ENCODE measurements around the gene PAGE1.
"Not testable (repeated sequence)": the region's sequence is repeated elsewhere in the genome, so short reads cannot be mapped to it uniquely, and the experiment has no call there.

The PAGE1 gene

GRCh38 chrX:49695276-49696180 lies at the start of gene PAGE1:
TSS of gene PAGE1 (minus strand) at chrX:49695984. CDS start at chrX:49694770, 1,214 bp downstream.
- peak within 1 kb of the TSS; percentile 87 for H3K27ac ChIP-seq
- TF ChIP-seq CTCF (conservative IDR thresholded peaks at IDR 0.05) (peak; percentile 79), ZFX (IDR thresholded peaks at IDR 0.05) (0 out of 2 replicates have a peak, but pooled peaks have one; percentile 15)

- not testable (repeated sequence) for H3K27ac ChIP-seq
Observed at GRCh38 chrX:49741501-49741900, 45.7 kb upstream of the PAGE1 start.

GRCh38 chrX:49727847-49728246 lies 32.1 kb upstream of the PAGE1 start:
- no peak overlapping the region for H3K27ac ChIP-seq
- no peak for TF ChIP-seq CTCF (conservative IDR thresholded peaks at IDR 0.05)
- no peak for TF ChIP-seq ZFX (IDR thresholded peaks at IDR 0.05)

GRCh38 chrX:49726966-49727365 lies 31.2 kb upstream of the PAGE1 start:
- no peak overlapping the region for H3K27ac ChIP-seq
- TF ChIP-seq ZFX (IDR thresholded peaks at IDR 0.05) = no peak
- TF ChIP-seq CTCF (conservative IDR thresholded peaks at IDR 0.05) = no peak

GRCh38 chrX:49725923-49726904 lies 30.4 kb upstream of the PAGE1 start:
- H3K27ac ChIP-seq = no peak overlapping the region
- TF ChIP-seq CTCF (conservative IDR thresholded peaks at IDR 0.05) = no peak
- TF ChIP-seq ZFX (IDR thresholded peaks at IDR 0.05) = no peak

- TF ChIP-seq CTCF (conservative IDR thresholded peaks at IDR 0.05) = no peak
- no peak for TF ChIP-seq ZFX (IDR thresholded peaks at IDR 0.05)
- no peak overlapping the region for H3K27ac ChIP-seq
Observed at GRCh38 chrX:49725401-49725800, 29.6 kb upstream of the PAGE1 start.

- not testable (repeated sequence) for H3K27ac ChIP-seq
Observed at GRCh38 chrX:49720106-49720505, 24.3 kb upstream of the PAGE1 start.

- no peak overlapping the region for H3K27ac ChIP-seq
- TF ChIP-seq ZFX (IDR thresholded peaks at IDR 0.05) = no peak
- TF ChIP-seq CTCF (conservative IDR thresholded peaks at IDR 0.05) = no peak
Observed at GRCh38 chrX:49712577-49712976, 16.8 kb upstream of the PAGE1 start.

Measured in C4-2B (cell line).